ENCODE data around the gene ODF2.

DNA sequence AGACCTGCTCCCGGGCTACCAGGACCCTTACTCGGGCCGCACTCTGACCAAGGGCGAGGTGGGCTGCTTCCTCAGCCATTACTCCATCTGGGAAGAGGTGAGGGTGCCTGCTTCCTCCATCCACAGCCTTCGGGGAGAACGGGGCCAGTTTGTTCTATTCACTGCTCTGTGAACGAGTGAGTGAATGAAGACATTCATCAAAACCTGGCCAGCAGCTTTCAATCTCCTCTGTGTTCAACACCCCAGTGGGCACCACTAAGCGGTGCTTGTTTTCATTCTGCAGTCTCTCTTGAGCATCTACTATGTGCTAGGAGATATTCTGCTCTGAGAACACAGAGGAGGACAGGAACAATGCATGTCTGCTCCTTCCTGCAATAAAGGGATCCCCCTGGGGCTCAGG is 24.6 kb upstream of the ODF2 start:
- TF ChIP-seq, protein P1, sequence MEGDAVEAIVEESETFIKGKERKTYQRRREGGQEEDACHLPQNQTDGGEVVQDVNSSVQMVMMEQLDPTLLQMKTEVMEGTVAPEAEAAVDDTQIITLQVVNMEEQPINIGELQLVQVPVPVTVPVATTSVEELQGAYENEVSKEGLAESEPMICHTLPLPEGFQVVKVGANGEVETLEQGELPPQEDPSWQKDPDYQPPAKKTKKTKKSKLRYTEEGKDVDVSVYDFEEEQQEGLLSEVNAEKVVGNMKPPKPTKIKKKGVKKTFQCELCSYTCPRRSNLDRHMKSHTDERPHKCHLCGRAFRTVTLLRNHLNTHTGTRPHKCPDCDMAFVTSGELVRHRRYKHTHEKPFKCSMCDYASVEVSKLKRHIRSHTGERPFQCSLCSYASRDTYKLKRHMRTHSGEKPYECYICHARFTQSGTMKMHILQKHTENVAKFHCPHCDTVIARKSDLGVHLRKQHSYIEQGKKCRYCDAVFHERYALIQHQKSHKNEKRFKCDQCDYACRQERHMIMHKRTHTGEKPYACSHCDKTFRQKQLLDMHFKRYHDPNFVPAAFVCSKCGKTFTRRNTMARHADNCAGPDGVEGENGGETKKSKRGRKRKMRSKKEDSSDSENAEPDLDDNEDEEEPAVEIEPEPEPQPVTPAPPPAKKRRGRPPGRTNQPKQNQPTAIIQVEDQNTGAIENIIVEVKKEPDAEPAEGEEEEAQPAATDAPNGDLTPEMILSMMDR (IDR thresholded peaks at IDR 0.05) = no peak
- TF ChIP-seq POLR2A (IDR thresholded peaks at IDR 0.05) = no peak
- no peak for TF ChIP-seq POLR2AphosphoS5 (IDR thresholded peaks at IDR 0.05; ENCODE audit: insufficient read depth in 1 of 2, low read depth in 1 of 2)

Data from vagina (tissue), 2 donors.